Activated CD8-positive, alpha-beta T cell treated with anti-CD3 and anti-CD28 coated beads for 36 hours (primary cell): ENCODE measurements around the gene SCN9A. TPM values are rescaled to one million over a fixed set of nuclear protein-coding genes. Genes with fewer than 3 reads are reported as not detected.

Experiments used
- ATAC-seq: fragments of 200-7000 bp; cut with Tn5 transposase; one replicate; pipeline ENCODE4 v1.10.0; 2021; ENCODE audit warnings: mild to moderate bottlenecking, moderate library complexity
- CTCF ChIA-PET: fragments of 350-600 bp; sonication (Branson Sonifier 250); formaldehyde crosslinking; loops from one replicate; lab custom pipeline; 2021; ENCODE audit warnings: antibody characterized with exemption; lab: Charles Lee
- POLR2A ChIA-PET: fragments of 350-600 bp; sonication (Branson Sonifier 250); formaldehyde crosslinking; loops from one replicate; lab custom pipeline; 2021; ENCODE audit warnings: antibody characterized with exemption; lab: Charles Lee
- DNase-seq: peaks from one replicate; pipeline ENCODE4 v3.0.0-alpha.2; 2020
- H3K27ac Mint-ChIP-seq: one replicate; pipeline ENCODE4 v1.8.0; 2021; ENCODE audit warnings: mild to moderate bottlenecking, mixed read lengths
- H3K27me3 Mint-ChIP-seq: one replicate; pipeline ENCODE4 v1.8.0; 2021; ENCODE audit warnings: mixed read lengths
- H3K36me3 Mint-ChIP-seq: one replicate; pipeline ENCODE4 v1.8.0; 2021; ENCODE audit warnings: low read depth, mixed read lengths
- H3K4me1 Mint-ChIP-seq: one replicate; pipeline ENCODE4 v1.8.0; 2021; ENCODE audit warnings: low read depth, mixed read lengths
- H3K4me3 Mint-ChIP-seq: one replicate; pipeline ENCODE4 v1.8.0; 2021; ENCODE audit warnings: mild to moderate bottlenecking, moderate library complexity, mixed read lengths
- H3K9me3 Mint-ChIP-seq: one replicate; pipeline ENCODE4 v1.8.0; 2021; ENCODE audit warnings: mixed read lengths
- intact Hi-C: fragments of 100-400 bp; cut with micrococcal nuclease; formaldehyde crosslinking; loops from one replicate; pipeline ENCODE4 v1.10.0; 2022
- total RNA-seq, 2 experiments: library from RNA; stranded (reverse); gene quantifications; one replicate each; pipeline ENCODE4 v1.2.3, GENCODE V29; 2021
- TF ChIP-seq, protein P1 (sequence below): fragments of 200-600 bp; IDR thresholded peaks from one replicate; pipeline ENCODE4 v1.8.0; 2022; ENCODE audit warnings: antibody characterized with exemption, mild to moderate bottlenecking

Gene SCN9A
- total RNA-seq, 2 experiments from 2014 or later: not detected

DNA sequence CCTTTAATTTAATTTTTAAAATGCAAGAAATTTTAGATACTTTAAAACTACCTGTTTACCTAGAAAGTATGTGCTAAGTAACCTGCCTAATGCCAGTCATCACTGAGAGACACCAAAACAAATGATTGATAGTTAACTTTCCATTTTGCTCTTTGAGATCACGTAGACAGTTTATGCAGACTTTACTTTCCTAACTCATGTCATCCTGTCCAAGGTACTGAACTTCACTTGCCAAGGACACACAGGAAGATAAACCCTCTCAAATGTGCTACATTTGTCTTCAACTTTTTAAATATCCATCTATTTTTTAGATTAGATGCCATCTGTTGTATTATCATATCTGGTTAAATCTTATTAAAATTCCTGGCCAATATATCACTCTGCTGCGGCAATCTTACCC is 227.9 kb downstream of the SCN9A start:
- ChIA-PET POLR2A (no interaction called here), CTCF (no interaction called here)
- TF ChIP-seq, protein P1, sequence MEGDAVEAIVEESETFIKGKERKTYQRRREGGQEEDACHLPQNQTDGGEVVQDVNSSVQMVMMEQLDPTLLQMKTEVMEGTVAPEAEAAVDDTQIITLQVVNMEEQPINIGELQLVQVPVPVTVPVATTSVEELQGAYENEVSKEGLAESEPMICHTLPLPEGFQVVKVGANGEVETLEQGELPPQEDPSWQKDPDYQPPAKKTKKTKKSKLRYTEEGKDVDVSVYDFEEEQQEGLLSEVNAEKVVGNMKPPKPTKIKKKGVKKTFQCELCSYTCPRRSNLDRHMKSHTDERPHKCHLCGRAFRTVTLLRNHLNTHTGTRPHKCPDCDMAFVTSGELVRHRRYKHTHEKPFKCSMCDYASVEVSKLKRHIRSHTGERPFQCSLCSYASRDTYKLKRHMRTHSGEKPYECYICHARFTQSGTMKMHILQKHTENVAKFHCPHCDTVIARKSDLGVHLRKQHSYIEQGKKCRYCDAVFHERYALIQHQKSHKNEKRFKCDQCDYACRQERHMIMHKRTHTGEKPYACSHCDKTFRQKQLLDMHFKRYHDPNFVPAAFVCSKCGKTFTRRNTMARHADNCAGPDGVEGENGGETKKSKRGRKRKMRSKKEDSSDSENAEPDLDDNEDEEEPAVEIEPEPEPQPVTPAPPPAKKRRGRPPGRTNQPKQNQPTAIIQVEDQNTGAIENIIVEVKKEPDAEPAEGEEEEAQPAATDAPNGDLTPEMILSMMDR: no peak
- H3K4me3 Mint-ChIP-seq: no peak overlapping the region
- intact Hi-C loops: no loop called here
- no peaks in the 10 kb centered on the region for H3K9me3 Mint-ChIP-seq
- no peak overlapping the region for H3K27ac Mint-ChIP-seq
- no peaks in the 10 kb centered on the region for H3K27me3 Mint-ChIP-seq
- no peaks in the 10 kb centered on the region for H3K36me3 Mint-ChIP-seq
- no peaks in the 10 kb centered on the region for H3K4me1 Mint-ChIP-seq
- DNase-seq: no peak
- no peak for ATAC-seq

Other genes starting within 250 kb of the SCN9A start
- gene SCN1A, start 247.9 kb downstream of the SCN9A start, total RNA-seq: not detected
- not detected for gene SCN7A, start 118.3 kb upstream of the SCN9A start, total RNA-seq